GM18507 (cell line): ENCODE data around the gene EHBP1.

Experiments used
- DNase-seq: peaks from one replicate; pipeline ENCODE4 v3.0.0; 2011; ENCODE audit warnings: low read depth; ENCODE audit not compliant: insufficient read length; ENCODE audit errors: extremely low spot score
- FAIRE-seq: peaks from 2 replicates; lab custom pipeline; 2011; peaks lifted over from hg19 to GRCh38; lab: Jason Lieb, UNC

EHBP1 gene

GRCh38 chr2:63053081-63053888 lies 347.8 kb downstream of the EHBP1 start:
- FAIRE-seq (no peak), DNase-seq (no peak)

GRCh38 chr2:63053889-63054602 lies 348.5 kb downstream of the EHBP1 start:
- DNase-seq (no peak), FAIRE-seq (no peak)

GRCh38 chr2:63054841-63055225 lies 349.3 kb downstream of the EHBP1 start:
- FAIRE-seq (no peak), DNase-seq (no peak)

GRCh38 chr2:63055226-63056106 lies 350.0 kb downstream of the EHBP1 start:
- DNase-seq (no peak), FAIRE-seq (no peak)

GRCh38 chr2:63056107-63057050 lies 350.9 kb downstream of the EHBP1 start:
- no peak for DNase-seq

GRCh38 chr2:63057249-63058143 lies 352.0 kb downstream of the EHBP1 start:
- FAIRE-seq (no peak), DNase-seq (no peak)

More at GRCh38 chr2:63056107-63057050, 350.9 kb downstream of the EHBP1 start:
- FAIRE-seq = no peak

GRCh38 chr2:63058144-63058920 lies 352.8 kb downstream of the EHBP1 start:
- FAIRE-seq = no peak

GRCh38 chr2:63058921-63059792 lies 353.6 kb downstream of the EHBP1 start:
- DNase-seq = no peak
- no peak for FAIRE-seq

More at GRCh38 chr2:63058144-63058920, 352.8 kb downstream of the EHBP1 start:
- no peak for DNase-seq

- DNase-seq (no peak), FAIRE-seq (no peak)
These were observed 354.4 kb downstream of the EHBP1 start for GRCh38 chr2:63059793-63060471.

GRCh38 chr2:63060472-63060991 lies 355.0 kb downstream of the EHBP1 start:
- no peak for DNase-seq

GRCh38 chr2:63064197-63064596 lies 358.7 kb downstream of the EHBP1 start:
- DNase-seq = no peak
- no peak for FAIRE-seq

More at GRCh38 chr2:63060472-63060991, 355.0 kb downstream of the EHBP1 start:
- no peak for FAIRE-seq

- FAIRE-seq (no peak), DNase-seq (no peak)
These were observed 359.1 kb downstream of the EHBP1 start for GRCh38 chr2:63064661-63065060.

- DNase-seq (no peak), FAIRE-seq (no peak)
These were observed 360.8 kb downstream of the EHBP1 start for GRCh38 chr2:63066265-63066664.

- DNase-seq (no peak), FAIRE-seq (no peak)
These were observed 361.3 kb downstream of the EHBP1 start for GRCh38 chr2:63066838-63067237.

GRCh38 chr2:63071664-63072063 lies 366.2 kb downstream of the EHBP1 start:
- FAIRE-seq = no peak
- DNase-seq = no peak
